ENCODE results near the gene SRM.

- no peak for TF ChIP-seq CTCF (IDR thresholded peaks at IDR 0.05)
- no peak for TF ChIP-seq POLR2A (IDR thresholded peaks at IDR 0.05)
Measured at GRCh38 chr1:11105586-11105985, 45.8 kb upstream of the SRM start.
